ENCODE data around the gene ATG4B.

The ATG4B gene

DNA sequence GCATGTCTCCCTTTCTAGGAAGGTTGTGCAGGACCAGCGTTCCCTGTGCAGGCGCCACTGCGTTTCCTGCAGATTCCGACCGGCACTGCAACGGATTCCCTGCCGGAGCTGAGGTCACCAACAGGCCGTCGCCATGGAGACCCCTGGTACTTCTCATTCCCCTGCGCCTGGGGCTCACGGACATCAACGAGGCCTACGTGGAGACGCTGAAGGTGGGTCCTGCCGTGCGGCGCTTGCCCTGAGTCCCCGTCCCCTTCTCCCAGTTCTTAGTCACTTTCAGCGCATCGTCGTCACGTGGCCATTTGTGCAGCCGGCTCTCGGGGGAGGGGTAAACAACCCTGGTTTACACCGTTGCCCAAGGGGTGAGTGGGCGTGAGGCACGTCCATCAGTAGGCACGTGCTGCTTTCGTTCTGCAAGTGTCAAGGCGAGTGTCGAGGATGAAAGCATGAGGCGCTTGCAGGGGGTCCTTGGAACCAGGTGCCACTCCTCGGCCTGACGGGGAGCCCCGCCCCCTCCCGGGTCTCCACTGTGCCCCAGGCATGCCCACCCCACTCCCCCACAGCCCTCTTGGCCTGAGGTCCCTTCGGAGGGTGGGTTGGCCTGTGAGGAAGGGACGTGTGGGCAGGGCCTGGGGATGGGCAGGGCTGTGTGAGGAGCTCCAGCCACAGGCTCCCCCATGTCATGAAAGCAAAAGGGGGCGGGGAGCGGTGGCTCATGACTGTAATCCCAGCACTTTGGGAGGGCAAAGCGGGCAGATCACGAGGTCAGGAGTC is 29.3 kb downstream of the ATG4B start:
- no peak for DNase-seq

DNA sequence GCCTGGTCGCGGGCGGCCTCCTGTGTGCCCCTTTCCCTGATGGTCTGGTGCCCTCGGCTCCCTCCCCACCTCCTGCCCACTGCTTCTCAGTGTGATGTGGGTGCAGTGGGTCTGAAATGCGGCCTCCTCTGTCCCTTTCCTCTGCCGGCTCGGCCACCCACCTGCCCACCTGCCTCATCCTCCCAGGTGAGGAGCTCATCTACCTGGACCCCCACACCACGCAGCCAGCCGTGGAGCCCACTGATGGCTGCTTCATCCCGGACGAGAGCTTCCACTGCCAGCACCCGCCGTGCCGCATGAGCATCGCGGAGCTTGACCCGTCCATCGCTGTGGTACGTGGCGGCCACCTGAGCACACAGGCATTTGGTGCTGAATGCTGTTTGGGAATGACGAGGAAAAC is 30.9 kb downstream of the ATG4B start:
- no peak for DNase-seq

DNA sequence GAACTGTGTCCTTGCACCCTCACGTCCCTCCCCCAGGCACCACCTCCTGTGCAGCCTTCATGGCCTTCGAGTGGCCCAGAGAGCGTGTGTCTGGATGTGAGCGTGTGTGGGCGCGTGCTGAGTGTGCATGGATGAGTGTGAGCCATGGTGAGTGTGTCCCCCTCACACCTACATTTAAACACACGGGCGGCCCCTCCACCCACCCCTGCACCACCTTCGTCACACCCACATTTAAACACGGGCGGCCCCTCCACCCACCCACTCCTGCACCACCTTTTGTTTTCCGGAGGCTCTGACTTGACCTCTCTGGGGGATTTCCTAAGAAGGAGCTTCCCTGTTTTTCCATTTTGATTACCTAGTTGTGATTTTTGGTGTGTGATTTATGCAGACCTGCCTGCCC is 31.3 kb downstream of the ATG4B start:
- no peak for DNase-seq

DNA sequence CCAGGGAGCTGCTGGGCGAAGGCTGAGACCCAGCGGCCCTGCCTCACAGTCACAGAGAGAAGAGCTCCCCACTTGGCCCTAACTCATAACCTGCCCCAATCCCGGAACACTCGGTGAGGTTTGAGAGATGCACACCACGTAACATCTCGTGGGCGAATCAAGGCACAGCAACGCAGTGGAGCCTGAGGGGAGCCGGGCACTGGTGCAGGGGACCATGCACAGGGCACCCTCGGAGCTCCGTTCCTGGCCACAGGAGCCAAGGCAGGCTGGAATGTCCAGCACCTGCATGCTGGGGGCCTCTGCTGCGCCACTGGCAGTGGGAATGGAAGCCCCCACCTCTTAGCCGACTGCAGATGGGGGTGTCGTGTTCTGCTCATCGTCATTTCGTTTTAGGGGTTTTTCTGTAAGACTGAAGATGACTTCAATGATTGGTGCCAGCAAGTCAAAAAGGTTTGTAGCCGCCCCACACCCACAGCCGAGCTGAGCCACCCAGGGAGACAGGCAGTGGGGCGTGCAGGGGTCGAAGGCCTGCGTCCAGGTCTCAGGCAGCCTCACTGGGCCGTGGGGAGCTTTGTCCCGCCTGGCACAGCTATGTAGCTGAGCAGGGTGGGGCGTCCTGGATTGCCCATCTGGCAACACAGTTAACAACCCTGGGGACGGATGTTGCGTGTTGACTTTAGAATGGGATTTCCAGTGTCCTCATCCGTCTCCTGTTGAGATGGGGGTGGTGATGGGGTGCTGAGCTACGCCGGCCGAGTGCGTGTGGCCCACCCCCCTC is 33.0 kb downstream of the ATG4B start:
- DNase-seq = no peak

DNA sequence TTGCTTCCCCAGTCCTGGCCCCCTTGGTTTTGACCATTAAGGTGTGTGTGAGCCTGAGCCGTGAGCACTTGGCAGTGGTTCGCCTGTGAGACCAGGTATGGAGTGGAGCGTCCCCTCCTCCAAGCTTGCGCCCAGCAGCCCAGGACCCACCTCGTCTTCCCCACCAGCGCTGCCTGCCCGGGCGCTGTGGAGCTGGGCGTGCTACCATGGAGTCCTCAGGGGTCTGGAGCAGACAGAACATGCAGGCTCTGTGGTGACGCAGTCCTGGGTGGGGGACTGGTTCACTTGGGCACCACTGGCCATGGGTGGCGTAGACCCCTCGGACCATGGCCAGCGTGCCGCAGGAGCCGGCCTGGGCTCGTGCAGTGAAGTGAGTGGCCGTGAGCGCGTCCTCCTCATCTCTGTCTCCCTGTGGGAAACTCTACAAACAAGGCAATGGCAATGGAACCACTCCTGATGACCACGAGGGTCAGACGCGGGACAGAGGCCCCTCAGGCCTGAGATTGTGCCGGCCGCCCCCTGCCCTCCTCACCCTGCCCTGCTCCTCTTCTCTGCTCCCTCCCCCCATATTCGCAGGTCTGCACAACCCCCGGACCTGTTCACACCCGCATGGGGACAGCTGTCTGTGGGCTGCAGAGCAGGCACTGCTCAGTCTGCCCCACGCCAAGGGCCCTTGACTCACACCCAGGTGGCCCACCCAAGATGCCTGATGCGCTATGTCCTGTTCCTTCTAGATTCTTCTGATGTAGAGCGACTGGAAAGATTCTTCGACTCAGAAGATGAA is 34.2 kb downstream of the ATG4B start:
- DNase-seq = no peak

DNA sequence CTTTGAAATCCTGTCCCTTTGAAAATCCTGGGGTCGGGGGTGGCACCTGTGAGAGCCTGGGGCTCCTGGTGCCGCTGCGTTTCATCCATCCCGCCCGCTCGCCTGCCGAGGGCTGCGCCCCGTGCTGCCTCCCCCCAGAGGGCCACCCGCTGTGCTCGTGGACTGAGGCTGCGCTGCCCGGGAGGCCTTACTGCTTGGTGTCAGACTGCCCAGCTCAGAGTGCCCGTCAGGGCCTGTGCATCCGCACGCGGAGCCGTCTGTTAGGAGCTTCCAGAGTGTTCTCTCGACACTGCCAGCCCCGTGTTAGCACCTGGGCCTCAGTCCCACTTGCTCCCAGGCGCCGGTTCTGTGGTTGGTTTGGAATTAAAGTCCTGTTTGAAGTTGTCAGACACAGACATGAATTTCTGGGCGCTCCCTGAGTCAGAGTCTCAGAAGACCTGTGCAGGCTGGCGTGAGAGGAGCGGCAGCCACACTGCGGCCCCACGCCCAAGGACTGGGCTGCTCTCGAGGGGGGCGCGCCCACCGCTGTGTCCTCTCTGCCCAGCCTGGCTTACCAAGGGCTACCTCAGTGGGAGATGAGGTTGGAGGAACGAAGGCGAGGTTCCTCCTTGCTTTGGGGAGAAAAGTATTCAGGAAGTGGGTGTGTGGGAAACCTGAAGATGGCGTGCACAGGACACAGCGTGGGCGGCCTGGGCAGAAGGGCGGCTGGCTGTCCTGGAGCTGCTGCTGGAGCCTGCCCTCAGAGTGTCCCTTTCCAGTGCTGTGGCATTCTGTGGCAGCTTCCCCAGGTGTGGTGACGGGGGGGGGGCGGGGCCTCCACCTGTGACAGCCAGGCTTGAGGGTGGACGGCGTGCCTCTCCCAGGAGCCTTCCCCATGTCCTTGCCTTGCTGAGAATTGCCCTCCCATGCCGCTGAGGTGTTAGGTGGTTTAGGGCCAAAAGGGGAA is 35.0 kb downstream of the ATG4B start:
- no peak for DNase-seq

DNA sequence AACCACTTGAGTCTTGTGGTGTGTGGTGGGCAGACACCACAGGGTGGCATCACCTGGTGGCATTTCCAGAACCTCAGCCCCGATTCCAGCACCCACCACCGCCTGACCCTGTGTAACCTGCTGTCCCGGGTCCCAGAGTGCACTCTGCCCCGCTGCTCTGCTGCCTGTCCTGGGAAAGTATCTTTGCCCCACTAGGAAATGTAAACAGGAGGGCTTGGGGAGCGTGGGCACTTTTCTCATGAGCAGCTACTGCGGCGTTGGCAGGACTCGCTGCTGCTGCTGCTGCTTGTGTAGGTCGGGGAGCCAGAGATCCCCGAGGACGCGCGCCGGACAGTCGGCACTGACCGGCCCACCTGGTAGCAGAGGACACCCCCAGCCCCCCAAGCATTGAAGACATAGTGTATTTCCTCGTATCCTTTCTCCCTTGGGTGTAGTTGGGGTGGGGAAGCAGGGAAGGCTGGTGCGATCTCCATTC is 35.7 kb downstream of the ATG4B start:
- no peak for DNase-seq

DNA sequence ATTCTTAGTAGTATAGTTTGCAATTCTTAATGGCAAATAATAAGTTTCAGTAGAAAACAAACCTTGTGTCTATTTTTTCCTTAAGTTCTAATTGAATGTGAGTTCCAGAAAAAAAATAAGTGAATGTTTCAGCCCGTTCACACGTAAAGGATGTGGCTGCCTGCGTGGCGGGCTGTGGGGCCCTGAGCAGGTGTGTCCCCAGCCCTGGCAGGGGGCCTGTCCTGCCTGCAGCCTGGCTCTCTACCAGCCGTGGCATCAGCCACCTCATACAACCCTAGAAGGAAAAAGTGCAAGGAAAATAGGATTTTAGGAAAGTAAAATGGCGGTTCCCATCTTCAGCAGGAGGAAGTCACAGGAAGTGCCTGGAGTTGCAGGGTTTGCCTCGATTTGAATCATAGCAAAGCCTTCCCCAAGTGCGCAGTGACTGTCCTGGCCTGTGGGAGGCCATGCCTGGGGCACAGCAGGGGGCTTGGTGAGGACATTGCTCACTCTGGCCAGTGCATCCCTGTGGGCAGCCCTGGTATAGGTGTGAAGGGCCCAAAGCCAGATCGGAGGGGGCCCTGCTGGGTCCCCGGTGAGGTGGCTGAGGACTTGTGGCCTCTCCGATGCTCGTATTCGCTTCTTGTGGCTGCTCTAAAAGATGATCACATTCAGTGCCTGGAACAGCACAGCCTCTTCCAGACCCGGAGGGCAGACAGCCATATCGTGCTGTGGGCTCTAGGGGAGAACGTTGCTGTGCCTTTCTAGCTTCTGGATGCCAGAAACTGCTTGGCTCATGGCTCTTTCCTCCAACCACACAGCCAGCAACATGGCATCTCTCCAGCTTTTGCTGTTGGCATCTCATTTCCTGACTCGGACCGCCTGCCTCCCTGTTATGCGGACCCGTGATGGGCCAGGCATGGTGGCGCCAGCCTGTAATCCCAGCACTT is 36.6 kb downstream of the ATG4B start:
- DNase-seq = peak in 6 of 14 donors; percentile 7 to 84 (median 20)

DNA sequence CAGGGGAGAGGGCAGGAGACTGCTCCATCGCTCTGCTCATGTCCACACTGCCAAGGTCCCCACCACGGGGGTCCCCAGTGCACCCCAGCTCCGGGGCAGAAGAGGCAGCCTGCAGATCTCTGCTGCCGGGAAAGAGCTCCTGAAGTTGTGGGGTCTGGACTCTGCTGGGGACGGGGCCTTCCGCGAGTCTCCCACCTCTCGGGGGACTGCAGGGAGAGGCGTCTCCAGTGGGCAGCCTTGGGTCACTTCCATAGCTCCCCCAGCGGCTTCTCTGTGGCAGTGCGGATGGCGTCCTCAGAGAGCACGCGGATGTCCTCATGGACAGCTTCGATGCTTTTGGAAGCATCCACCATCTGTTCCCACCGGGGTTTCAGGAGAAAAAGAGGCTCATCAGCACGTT is 38.4 kb downstream of the ATG4B start:
- no peak for DNase-seq

DNA sequence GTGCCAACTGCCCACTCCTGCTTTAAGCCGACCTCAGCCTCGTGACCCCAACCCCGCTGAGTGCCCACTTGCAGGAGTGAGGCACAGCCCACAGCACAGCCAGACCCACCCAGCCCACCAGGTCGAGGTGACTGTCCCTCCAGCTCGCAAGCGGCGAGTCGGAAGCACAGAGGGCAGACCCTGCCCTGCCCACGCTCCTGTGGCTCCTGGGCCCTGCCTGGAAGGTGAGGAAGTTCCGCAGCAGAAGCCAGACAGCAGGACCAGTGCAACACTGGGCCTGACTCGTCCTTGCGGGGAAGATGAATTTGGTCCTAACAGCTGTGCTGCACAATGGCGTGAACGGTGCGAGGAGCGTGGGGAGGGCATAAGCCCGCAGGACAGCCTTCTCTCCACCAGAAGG is 39.2 kb downstream of the ATG4B start:
- DNase-seq = no peak

DNA sequence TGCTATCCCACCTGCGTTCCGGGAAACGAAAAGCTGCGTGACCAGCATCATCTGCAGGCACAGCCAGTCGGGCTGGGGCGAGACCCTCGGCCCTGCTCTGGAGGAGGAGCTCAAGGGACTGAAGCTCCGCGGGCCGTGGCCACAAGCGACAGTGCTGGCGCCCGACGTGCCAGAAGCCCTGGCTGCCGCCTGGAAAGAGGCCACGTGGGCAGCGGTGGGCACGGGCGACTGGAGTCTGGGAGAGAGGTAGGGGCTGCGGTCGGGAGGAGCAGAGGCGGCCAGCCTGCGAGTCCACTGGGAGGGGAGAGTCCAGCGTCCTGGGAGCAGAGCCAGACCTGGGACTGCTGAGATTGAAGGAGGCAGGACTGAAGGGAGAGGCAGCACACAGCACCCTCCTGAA is 39.9 kb downstream of the ATG4B start:
- DNase-seq = no peak

DNA sequence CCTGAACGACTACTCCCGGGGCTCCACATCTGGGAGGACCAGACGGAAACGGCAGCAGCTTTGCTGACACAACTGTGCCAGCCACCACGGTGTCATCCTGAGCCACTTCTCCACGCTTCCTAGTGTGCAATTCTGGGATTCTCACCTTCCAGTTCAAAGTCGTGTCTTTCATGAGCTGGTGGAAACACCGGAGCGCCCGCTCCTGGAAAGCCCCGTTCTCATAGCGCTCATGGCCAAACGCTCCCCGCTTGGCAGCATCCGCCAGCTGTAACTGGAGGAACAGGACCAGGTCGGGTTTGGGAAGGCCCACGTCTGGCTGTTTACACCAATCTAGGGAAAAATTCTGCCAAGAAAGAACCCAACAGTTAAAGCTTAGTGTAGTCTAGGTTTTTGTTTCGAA is 40.8 kb downstream of the ATG4B start:
- DNase-seq = no peak

DNA sequence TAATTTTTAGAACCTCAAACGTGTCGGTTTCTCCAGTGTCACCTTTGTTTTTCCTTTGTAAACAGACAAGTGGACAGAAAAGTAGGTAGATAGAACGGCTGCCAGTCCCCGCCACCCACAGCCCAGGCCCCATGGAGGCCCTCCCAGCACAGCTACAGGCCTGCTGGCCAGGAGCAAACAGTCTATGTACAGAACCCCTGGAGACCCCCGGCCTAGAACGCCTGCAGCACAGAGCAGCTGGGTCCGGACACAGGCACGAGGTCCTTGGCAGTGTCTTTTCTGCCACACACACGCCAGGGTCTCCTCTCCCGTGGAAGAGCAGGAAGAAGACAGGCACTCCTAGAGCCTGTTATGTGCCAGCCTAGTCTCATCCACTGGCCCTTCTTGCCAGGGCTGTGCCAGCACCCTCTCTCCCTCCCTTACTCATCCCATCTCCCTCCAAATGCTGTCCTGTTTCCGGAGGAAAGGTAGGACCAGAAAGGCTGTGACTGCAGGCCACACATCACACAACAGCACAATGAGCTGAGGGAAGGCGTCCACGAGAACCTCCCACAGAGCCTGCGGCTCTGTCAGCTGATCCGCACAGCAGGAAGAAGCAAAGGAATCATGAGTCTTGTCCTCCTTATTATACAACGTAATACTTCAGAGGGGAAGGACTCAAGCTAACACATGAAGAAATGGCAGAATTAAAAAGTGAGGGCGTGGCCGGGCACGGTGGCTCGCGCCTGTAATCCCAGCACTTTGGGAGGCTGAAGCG is 41.5 kb downstream of the ATG4B start:
- DNase-seq = no peak

DNA sequence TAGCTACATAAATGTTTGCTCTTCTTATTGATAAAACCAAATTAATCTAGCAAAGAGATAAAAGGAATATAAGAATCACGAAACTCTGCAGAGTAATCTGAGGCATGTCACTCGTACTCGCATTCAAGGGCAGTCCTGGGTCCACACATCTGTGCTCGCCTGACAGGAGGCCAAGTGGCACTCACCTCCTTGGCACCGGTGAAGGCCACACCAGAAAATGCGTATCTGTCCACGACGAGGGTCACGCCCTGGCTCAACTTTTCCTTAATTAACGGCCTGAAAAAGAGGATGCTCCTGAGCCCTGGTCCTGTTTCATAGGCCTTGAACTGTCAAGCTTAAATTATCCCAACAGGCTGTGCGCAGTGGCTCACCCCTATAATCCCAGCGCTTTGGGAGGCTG is 42.6 kb downstream of the ATG4B start:
- DNase-seq = no peak

DNA sequence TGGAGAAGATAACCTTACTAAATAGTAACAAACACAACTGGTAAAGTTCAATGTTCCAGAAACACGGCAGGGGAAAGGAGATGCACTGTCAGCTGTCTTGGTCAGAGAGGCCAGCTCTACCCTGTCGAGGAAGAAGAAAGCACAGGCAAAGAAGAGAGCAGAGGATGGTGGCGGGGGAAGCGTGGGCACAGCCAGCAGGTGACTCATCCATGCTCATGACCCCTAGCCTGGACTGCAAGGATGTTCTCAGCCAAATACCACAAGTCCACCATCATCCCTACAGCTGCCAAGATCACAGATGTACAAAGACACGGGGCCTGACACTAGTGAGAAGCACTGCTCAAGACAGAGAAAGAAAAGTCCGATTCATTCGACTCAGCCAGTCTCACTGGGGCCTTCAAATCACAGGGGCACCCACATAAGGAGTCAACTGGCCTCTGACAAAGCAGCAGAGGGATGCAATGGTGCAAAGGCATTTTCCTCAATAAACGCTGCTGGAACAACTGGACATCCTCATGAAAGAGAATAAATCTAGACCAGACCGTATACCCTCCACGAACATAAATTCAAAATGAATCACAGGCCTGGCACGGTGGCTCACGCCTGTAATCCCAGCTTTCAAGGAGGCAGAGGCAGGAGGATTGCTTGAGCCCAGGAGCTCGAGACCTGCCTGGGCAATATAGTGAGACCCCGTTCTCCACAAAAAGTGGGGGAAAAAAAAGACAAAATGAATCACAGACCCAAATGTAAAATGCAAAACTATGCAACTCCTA is 43.5 kb downstream of the ATG4B start:
- DNase-seq = peak in 2 of 14 donors; percentile 7 to 43

DNA sequence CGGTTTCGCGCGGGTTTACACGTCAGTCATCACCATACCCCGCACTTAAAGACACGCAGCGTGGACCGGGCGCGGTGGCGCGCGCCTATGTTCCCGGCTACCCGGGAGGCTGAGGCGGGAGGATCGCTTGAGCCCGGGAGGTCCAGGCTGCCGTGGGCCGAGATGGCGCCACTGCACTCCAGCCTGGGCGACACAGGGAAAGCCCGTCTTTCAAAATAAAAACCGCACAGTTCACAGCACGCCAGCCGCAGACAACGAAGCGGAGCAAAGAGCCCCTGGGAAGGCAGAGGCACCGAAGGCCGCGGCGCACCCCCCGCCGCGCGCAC is 48.8 kb downstream of the ATG4B start:
- peak in 1 of 14 donors; percentile 39 for DNase-seq

DNA sequence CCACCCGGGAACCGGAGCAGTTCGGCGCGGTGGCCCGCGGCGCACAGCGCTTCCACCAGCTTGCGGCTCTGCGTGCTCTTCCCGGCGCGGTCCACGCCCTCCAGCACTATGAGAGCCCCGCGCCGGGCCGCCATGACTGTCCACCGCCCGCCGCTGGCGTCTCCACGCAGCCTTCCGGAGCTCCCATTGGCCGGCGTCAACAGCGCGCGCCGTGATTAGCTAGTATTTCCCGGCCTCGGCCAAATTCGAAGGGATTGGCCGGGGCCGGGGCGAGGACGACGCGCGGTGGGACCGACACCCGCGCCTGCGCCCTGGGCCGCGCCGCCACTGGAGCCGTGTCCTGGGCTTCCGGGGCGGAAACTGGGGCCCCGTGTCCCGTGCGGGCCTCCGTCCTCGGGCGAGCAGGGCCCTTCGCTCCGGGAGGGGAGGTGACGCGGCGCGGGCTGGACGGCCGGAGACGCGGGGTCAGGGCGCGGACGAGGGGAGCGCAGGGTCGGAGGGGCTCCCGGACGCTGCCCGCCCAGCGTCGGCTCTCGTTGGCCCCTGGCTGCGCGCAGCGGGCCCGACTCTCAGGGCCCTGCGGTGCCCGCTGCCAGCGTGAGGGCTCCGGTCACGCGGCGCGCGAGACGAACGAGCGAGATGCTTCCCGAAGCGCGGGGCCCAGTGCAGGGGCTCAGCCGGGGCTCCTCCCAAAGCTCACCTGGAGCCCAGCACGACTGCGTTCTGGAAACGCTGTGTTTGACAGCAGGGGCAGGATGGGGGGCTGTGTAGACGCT is 49.3 kb downstream of the ATG4B start, which contains the start of gene DTYMK:
TSS of gene DTYMK (minus strand) at position 166 of the 776 bp plus-strand sequence. CDS start at position 134, 32 bp downstream.
- DNase-seq = peak; percentile 61 to 100 (median 93)

DNA sequence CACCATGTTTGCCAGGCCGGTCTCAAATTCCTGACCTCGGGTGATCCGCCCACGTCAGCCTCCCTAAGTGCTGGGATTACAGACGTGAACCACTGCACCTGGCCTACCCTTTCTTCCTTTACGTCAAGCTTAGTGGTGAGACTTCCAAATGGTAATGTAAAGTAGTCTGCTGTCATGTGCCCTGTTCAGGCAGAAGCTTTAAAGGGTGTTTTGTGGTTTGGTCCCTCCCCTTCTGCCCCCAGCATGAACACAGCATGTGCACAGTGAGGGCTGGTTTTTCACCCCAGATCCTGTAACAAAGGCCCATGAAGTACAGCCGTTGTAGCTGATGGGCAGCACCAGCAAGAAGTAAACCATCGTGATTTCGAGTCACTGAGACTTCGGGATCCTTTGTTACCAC is 51.8 kb downstream of the ATG4B start:
- DNase-seq = no peak
